ENCODE measurements around the gene TCF4.
A peak's percentile ranks its signal among the peaks of the same experiment; 100 is the strongest.

TCF4 gene

DNA sequence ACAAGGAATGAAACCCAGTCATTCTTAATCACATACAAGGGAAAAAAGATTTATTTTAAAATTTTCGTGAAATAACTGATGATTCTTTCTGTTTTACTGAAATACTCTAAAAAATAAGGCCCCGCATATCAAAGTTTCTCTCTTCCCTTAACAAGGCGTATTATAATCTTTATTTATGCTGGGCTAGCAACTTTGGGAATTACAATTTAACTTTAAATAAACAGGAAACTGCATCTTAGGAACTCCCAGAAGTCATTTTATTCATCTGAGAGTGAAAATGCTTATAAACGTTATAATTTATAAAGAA lies 166.7 kb downstream of the TCF4 start:
- TF ChIP-seq, protein P1, sequence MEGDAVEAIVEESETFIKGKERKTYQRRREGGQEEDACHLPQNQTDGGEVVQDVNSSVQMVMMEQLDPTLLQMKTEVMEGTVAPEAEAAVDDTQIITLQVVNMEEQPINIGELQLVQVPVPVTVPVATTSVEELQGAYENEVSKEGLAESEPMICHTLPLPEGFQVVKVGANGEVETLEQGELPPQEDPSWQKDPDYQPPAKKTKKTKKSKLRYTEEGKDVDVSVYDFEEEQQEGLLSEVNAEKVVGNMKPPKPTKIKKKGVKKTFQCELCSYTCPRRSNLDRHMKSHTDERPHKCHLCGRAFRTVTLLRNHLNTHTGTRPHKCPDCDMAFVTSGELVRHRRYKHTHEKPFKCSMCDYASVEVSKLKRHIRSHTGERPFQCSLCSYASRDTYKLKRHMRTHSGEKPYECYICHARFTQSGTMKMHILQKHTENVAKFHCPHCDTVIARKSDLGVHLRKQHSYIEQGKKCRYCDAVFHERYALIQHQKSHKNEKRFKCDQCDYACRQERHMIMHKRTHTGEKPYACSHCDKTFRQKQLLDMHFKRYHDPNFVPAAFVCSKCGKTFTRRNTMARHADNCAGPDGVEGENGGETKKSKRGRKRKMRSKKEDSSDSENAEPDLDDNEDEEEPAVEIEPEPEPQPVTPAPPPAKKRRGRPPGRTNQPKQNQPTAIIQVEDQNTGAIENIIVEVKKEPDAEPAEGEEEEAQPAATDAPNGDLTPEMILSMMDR (IDR thresholded peaks at IDR 0.05; ENCODE audit: extremely low read depth, insufficient read depth, missing control alignments), result no peak
- no peak for DNase-seq (ENCODE audit: low spot score)
- in situ Hi-C loops (cut with MboI; ENCODE audit: low pct_unique_long_range_greater_than_20kb, low sequenced_read_pairs, unreplicated experiment), result no loop called here

GRCh38 chr18:55420665-55421307 lies 167.2 kb downstream of the TCF4 start:
- in situ Hi-C loops (cut with MboI; ENCODE audit: low pct_unique_long_range_greater_than_20kb, low sequenced_read_pairs, unreplicated experiment), result no loop called here
- DNase-seq (ENCODE audit: low spot score), result peak; percentile 44
- TF ChIP-seq, protein P1 (IDR thresholded peaks at IDR 0.05; ENCODE audit: extremely low read depth, insufficient read depth, missing control alignments), result no peak

DNA sequence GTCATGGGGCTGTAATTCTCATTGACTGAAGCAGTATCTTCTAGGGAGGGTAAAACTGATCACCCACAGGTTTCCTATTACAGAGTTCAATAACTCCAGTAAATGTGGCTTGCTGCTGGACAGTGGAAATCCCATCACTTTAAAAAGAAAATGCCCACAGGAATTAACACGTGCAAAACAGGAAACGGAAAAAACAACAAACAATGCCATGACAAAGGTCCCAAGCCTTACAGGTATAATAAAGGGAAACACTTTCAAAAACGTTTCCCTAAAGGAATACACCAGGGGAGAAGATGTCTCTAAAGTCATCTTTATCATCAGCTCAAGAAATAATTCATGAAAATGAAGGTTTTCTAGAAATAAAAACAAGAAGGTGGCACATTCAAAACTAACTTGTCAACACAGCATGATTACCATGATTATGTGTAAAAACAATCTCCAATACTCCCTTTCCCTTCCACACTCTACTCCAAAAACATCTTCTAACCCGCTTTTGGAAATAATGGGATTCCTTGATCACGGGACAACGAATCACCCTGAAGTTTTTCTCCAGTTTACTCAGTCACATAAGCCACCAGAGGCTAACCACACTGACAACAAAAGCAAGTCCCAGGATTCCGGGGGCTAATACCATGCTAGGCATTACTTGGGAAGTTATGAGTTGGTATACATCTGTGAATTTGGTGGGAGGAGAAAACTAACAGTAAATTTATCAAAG lies 167.9 kb downstream of the TCF4 start:
- DNase-seq (ENCODE audit: low spot score), result no peak
- in situ Hi-C loops (cut with MboI; ENCODE audit: low pct_unique_long_range_greater_than_20kb, low sequenced_read_pairs, unreplicated experiment), result no loop called here
- TF ChIP-seq, protein P1 (IDR thresholded peaks at IDR 0.05; ENCODE audit: extremely low read depth, insufficient read depth, missing control alignments), result no peak

DNA sequence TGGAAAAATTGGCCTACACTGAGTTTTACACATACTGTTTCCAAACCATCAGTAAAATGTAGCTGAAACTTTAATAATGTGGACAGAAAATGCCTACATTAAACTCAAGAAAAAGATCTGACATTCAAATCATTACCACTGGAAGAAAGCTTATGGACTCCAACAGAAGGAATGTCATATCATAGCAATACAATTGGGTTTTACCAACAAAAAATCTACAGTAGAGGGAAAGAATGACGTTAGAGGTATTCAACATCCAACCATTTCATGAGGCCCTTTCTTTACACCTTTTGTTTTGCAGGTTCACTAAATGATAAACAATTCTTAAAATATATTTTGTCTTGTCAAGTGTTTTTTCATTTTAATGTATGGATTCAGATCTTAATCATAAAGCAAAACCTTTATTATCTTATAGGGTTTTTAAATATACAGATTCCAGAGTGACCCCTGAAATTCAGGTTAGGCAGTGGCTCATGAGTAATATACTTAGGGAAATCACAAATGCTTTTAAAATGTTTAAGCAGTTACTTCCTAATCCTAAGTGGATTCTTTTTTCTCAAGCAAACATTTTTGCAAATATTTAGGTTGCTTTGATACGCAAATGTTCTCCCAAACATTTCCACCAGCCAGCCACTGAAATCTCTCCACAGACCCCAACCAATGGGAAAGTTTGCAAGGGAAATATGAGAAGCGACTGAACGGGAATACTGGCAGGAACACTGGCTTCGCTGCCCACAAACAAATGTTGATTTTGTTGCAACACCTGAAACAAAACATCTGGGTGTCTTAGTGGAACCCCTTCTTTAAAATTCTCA lies 168.7 kb downstream of the TCF4 start:
- TF ChIP-seq, protein P1 (IDR thresholded peaks at IDR 0.05; ENCODE audit: extremely low read depth, insufficient read depth, missing control alignments), result no peak
- in situ Hi-C loops (cut with MboI; ENCODE audit: low pct_unique_long_range_greater_than_20kb, low sequenced_read_pairs, unreplicated experiment), result no loop called here
- DNase-seq (ENCODE audit: low spot score), result no peak

GRCh38 chr18:55418439-55418838 lies 169.6 kb downstream of the TCF4 start:
- no peak for DNase-seq (ENCODE audit: low spot score)
- in situ Hi-C loops (cut with MboI; ENCODE audit: low pct_unique_long_range_greater_than_20kb, low sequenced_read_pairs, unreplicated experiment), result no loop called here
- TF ChIP-seq, protein P1 (IDR thresholded peaks at IDR 0.05; ENCODE audit: extremely low read depth, insufficient read depth, missing control alignments), result no peak

GRCh38 chr18:55416791-55417190 lies 171.2 kb downstream of the TCF4 start:
- TF ChIP-seq, protein P1 (IDR thresholded peaks at IDR 0.05; ENCODE audit: extremely low read depth, insufficient read depth, missing control alignments), result no peak
- in situ Hi-C loops (cut with MboI; ENCODE audit: low pct_unique_long_range_greater_than_20kb, low sequenced_read_pairs, unreplicated experiment), result no loop called here
- DNase-seq (ENCODE audit: low spot score), result no peak

All from GM13977 (cell line).